Sigmoid colon (tissue), 7 donors: ENCODE measurements around the gene KDM7A. TPM values are rescaled to one million over a fixed set of nuclear protein-coding genes. Genes with fewer than 3 reads are reported as not detected.

ENCODE experiments used
- DNase-seq: peaks from one replicate; pipeline ENCODE4 v3.0.0-alpha.2; 2019
- H3K27ac ChIP-seq, 4 donors: fragments of 200-600 bp; sonication (generic); one replicate each; pipeline ENCODE4 v1.5.1; 2016 to 2019; ENCODE audit warnings: mild to moderate bottlenecking in 1 of 4
- H3K27me3 ChIP-seq, 3 donors: fragments of 200-600 bp; sonication (generic); one replicate each; pipeline ENCODE4 v1.5.1; 2019; ENCODE audit warnings: mild to moderate bottlenecking in 1 of 3
- H3K36me3 ChIP-seq, 4 donors: fragments of 200-600 bp; sonication (generic); one replicate each; pipeline ENCODE4 v1.5.1; 2016 to 2019
- H3K4me1 ChIP-seq, 4 donors: fragments of 200-600 bp; sonication (generic); one replicate each; pipeline ENCODE4 v1.5.1; 2017 to 2019
- H3K4me3 ChIP-seq, 4 donors: fragments of 200-600 bp; sonication (generic); one replicate each; pipeline ENCODE4 v1.5.1; 2017 to 2019; ENCODE audit warnings: mild to moderate bottlenecking in 2 of 4, moderate library complexity in 1 of 4
- H3K9me3 ChIP-seq, 4 donors: fragments of 200-600 bp in 3 of 4; sonication (generic) in 3 of 4; one replicate each; pipeline versions ENCODE4 v1.5.1 to v1.6.1; 2013 to 2019
- EP300 ChIP-seq, 4 donors: sonication (generic); formaldehyde crosslinking; IDR thresholded peaks; one replicate each; pipeline ENCODE4 v1.6.1; 2017; ENCODE audit warnings: antibody characterized with exemption in 4 of 4
- POLR2A ChIP-seq, 2 donors: fragments of 450-650 bp; IDR thresholded peaks; one replicate each; pipeline ENCODE4 v1.6.1; 2016; ENCODE audit warnings: antibody characterized with exemption in 2 of 2, mild to moderate bottlenecking in 2 of 2, moderate library complexity in 2 of 2
- POLR2AphosphoS5 ChIP-seq, 4 donors: sonication (generic); formaldehyde crosslinking; IDR thresholded peaks; one replicate each; pipeline ENCODE4 v1.6.1; 2017; ENCODE audit warnings: antibody characterized with exemption in 4 of 4
- WGBS, 2 donors: extraction: QIAGEN DNeasy Blood & Tissue Kit; methylation state at CpG; one replicate each; pipeline ENCODE4 v1.1.7; 2013; 5-methylcytosine and 5-hydroxymethylcytosine counted together
- intact Hi-C: fragments of 100-400 bp; cut with DNase I; formaldehyde crosslinking; loops from one replicate; pipeline ENCODE4 v1.15.1; 2023
- polyA plus RNA-seq, 3 donors: library from polyadenylated mRNA; stranded (reverse); fragments of 200-250 nt; gene quantifications; one replicate each; pipeline ENCODE4 v1.2.3, GENCODE V29; 2013
- small RNA-seq, 3 donors: library from RNA; depleted of rRNA; stranded (forward); fragments of <200 nt; gene quantifications; one replicate each; pipeline ENCODE3, GENCODE V24; 2016
- total RNA-seq, 4 donors: library from RNA; depleted of rRNA; stranded (reverse); fragments of >200 nt; gene quantifications; one replicate each; pipeline ENCODE4 v1.1.0, GENCODE V29; 2016
- TF ChIP-seq, protein P1 (sequence below), 4 experiments: fragments of 450-650 bp in 3 of 4; fragments of 200-600 bp in 1 of 4; IDR thresholded peaks; one replicate each; pipeline ENCODE4 v1.5.1; 2016 to 2019; ENCODE audit warnings: antibody characterized with exemption in 4 of 4, mild to moderate bottlenecking in 3 of 4, moderate library complexity in 2 of 4
- donor health status: healthy with polysubstance abuse.
- donor health status: Bipolar disorder and iron deficiency.
- donor health status: healthy.

KDM7A gene
- total and polyA plus RNA-seq, 7 donors = 8.4 to 31.6 (median 17.0) TPM

DNA sequence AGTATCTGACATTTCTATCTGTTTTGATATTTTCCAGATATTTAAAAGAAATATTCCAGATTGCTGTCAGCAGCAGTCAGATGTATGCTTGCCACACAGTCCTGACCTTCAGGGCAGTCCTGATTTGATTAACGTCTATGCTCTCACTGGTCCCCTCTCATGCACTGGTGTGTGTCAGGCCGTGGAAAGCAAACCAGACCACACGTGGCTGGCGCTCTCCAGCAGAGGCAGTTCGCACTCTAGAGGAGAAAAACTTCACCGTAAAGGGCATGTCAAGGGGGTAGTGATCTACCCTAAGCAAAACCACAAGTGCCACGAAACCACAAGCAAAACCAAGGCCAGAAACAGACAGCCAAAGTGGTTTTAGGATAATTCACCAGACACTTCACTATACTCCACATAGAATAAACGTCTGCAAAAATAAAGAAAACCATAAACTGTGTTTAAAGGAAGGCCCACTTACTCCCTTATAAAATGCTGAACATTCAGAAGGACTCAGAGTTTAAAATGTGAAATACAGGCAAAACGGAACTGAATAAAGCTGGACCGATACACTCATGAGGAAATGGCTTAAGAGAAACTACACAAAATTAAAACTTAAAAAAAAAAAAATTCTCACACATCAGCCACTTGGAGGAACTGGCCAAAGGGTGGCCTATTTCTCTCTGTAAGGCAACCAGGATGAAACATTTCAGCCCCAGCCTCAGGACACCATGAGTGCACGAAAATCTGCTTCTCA lies 140.4 kb downstream of the KDM7A start:
- H3K9me3 ChIP-seq = no peaks in the 10 kb centered on the region
- intact Hi-C loops = no loop called here
- peaks cover 0 to 45% (median 8%) of the 10 kb centered on the region in 4 donors for H3K36me3 ChIP-seq
- TF ChIP-seq POLR2A (IDR thresholded peaks at IDR 0.05) (no peak), POLR2AphosphoS5 (IDR thresholded peaks at IDR 0.05) (peak in 1 of 4 donors; percentile 44), EP300 (IDR thresholded peaks at IDR 0.05) (no peak)
- TF ChIP-seq, protein P1, sequence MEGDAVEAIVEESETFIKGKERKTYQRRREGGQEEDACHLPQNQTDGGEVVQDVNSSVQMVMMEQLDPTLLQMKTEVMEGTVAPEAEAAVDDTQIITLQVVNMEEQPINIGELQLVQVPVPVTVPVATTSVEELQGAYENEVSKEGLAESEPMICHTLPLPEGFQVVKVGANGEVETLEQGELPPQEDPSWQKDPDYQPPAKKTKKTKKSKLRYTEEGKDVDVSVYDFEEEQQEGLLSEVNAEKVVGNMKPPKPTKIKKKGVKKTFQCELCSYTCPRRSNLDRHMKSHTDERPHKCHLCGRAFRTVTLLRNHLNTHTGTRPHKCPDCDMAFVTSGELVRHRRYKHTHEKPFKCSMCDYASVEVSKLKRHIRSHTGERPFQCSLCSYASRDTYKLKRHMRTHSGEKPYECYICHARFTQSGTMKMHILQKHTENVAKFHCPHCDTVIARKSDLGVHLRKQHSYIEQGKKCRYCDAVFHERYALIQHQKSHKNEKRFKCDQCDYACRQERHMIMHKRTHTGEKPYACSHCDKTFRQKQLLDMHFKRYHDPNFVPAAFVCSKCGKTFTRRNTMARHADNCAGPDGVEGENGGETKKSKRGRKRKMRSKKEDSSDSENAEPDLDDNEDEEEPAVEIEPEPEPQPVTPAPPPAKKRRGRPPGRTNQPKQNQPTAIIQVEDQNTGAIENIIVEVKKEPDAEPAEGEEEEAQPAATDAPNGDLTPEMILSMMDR (IDR thresholded peaks at IDR 0.05) = no peak
- H3K27ac ChIP-seq = peak overlapping the region in 1 of 4 donors; percentile 11
- WGBS, 2 donors = 61 to 81% methylated on average over 11 of the region's 11 CpGs
- no peaks in the 10 kb centered on the region for H3K27me3 ChIP-seq
- DNase-seq = no peak
- peaks cover 0 to 8% (median 3%) of the 10 kb centered on the region in 4 donors for H3K4me1 ChIP-seq
- H3K4me3 ChIP-seq = no peak overlapping the region

DNA sequence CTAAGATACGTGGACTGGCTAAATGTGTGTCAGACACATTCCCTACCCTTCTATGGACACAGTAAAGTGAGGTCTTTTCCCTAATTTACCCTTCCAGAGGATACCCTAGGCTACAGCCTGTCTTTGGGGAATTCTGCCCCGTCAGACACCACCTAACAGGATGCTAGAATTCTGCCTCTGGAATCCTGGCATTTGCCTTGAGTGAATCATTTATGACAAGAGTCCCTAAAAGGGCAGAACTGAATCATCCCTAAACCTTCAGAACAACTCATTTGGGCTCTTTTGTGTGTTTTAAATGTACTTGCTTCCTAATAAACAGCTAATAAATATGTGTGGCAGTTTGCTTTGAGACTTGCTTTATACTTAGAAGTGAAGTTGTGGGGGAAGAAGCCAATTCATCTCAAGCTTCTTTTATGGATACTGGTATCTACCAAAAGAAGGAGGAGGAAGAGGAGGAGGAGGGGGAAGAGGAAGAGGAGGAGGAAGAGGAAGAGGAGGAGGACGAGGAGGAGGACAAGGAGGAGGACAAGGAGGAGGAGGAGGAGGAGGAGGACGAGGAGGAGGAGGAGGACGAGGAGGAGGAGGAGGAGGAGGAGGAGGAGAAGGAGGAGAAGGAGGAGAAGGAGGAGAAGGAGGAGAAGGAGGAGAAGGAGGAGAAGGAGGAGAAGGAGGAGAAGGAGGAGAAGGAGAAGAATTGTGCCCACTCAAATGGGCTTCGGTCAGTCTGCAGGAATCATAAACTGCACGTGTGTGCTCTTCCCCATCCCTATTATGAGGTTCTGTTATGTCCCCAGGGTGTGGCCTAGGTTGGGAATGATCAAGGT lies 141.2 kb downstream of the KDM7A start:
- no peak for DNase-seq
- H3K27ac ChIP-seq = peak overlapping the region in 1 of 4 donors; percentile 11
- WGBS, 2 donors = 86 to 87% methylated on average over 4 of the region's 7 CpGs
- peaks cover 0 to 8% (median 3%) of the 10 kb centered on the region in 4 donors for H3K4me1 ChIP-seq
- H3K4me3 ChIP-seq = no peak overlapping the region
- H3K36me3 ChIP-seq = peaks cover 0 to 37% (median 8%) of the 10 kb centered on the region in 4 donors
- TF ChIP-seq POLR2AphosphoS5 (IDR thresholded peaks at IDR 0.05) (no peak), POLR2A (IDR thresholded peaks at IDR 0.05) (no peak), EP300 (IDR thresholded peaks at IDR 0.05) (no peak)
- TF ChIP-seq, protein P1 (IDR thresholded peaks at IDR 0.05) = no peak
- no peaks in the 10 kb centered on the region for H3K9me3 ChIP-seq
- intact Hi-C loops = no loop called here
- no peaks in the 10 kb centered on the region for H3K27me3 ChIP-seq

Small RNA genes within 50 kb of the gene (small RNA-seq; reads per million reads assigned to genes)
- 0 reads per million in 3 donors for gene RF00019
- gene RNU6-797P = 0 reads per million in 3 donors

Other genes starting within 250 kb of the KDM7A start
- gene PARP12, start 114.0 kb downstream of the KDM7A start, total RNA-seq = 10 to 100 TPM; 20.6 to 29.9 (median 22.9) TPM
- 10 to 100 TPM; 30.0 to 49.5 (median 42.2) TPM for gene PARP12, start 114.0 kb downstream of the KDM7A start, polyA plus RNA-seq
- 100 to 1,000 TPM in 1 of 4 donors, 10 to 100 TPM in 3; 54.6 to 109 (median 67.0) TPM for gene SLC37A3, start 221.5 kb upstream of the KDM7A start, total RNA-seq
- gene SLC37A3, start 221.5 kb upstream of the KDM7A start, polyA plus RNA-seq = 10 to 100 TPM; 12.3 to 23.0 (median 13.8) TPM
- gene RAB19, start 227.1 kb upstream of the KDM7A start, total RNA-seq = not detected
- gene RAB19, start 227.1 kb upstream of the KDM7A start, polyA plus RNA-seq = 1 to 10 TPM; 1.8 to 8.2 (median 3.0) TPM